Sigmoid colon (tissue), 3 donors: ENCODE measurements around the gene TMEM132D.

Experiments
- POLR2A ChIP-seq, 2 donors: fragments of 450-650 bp; IDR thresholded peaks; one replicate each; pipeline ENCODE4 v1.6.1; 2016; ENCODE audit warnings: antibody characterized with exemption in 2 of 2, mild to moderate bottlenecking in 2 of 2, moderate library complexity in 2 of 2
- TF ChIP-seq, protein P1 (sequence below), 4 experiments: fragments of 450-650 bp in 3 of 4; fragments of 200-600 bp in 1 of 4; IDR thresholded peaks; one replicate each; pipeline ENCODE4 v1.5.1; 2016 to 2019; ENCODE audit warnings: antibody characterized with exemption in 4 of 4, mild to moderate bottlenecking in 3 of 4, moderate library complexity in 2 of 4

DNA sequence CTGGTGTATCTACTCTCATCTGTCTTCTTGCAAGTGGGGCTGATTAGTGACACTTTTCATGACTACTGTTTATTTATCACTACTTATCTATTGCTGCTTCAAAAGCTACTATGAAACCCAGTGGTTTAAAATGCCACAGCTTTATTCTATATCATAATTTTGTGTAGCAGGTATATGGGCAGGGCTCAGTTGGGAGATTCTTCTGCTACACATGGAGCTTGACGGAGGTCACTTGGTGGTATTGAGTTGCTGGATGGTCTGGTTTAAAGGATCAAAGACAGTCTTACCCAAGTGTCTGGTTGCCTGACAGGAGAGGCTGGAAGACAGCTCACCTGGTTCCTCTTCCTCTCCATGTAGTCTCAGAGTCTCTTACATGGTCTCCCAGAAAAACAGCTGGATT is 222.7 kb downstream of the TMEM132D start:
- TF ChIP-seq, protein P1, sequence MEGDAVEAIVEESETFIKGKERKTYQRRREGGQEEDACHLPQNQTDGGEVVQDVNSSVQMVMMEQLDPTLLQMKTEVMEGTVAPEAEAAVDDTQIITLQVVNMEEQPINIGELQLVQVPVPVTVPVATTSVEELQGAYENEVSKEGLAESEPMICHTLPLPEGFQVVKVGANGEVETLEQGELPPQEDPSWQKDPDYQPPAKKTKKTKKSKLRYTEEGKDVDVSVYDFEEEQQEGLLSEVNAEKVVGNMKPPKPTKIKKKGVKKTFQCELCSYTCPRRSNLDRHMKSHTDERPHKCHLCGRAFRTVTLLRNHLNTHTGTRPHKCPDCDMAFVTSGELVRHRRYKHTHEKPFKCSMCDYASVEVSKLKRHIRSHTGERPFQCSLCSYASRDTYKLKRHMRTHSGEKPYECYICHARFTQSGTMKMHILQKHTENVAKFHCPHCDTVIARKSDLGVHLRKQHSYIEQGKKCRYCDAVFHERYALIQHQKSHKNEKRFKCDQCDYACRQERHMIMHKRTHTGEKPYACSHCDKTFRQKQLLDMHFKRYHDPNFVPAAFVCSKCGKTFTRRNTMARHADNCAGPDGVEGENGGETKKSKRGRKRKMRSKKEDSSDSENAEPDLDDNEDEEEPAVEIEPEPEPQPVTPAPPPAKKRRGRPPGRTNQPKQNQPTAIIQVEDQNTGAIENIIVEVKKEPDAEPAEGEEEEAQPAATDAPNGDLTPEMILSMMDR (IDR thresholded peaks at IDR 0.05), result no peak
- TF ChIP-seq POLR2A (IDR thresholded peaks at IDR 0.05), result no peak
